GM12892 (cell line): ENCODE results near the gene RBM7.

Experiments used
- POLR2AphosphoS5 ChIP-seq: IDR thresholded peaks from 2 replicates; pipeline ENCODE4 v1.6.1; 2011; ENCODE audit warnings: low read depth, low read length, control low read depth
- TAF1 ChIP-seq: IDR thresholded peaks from 2 replicates; pipeline ENCODE4 v1.6.1; 2011; ENCODE audit warnings: low read depth, mild to moderate bottlenecking, control low read depth, low read length, borderline replicate concordance

DNA sequence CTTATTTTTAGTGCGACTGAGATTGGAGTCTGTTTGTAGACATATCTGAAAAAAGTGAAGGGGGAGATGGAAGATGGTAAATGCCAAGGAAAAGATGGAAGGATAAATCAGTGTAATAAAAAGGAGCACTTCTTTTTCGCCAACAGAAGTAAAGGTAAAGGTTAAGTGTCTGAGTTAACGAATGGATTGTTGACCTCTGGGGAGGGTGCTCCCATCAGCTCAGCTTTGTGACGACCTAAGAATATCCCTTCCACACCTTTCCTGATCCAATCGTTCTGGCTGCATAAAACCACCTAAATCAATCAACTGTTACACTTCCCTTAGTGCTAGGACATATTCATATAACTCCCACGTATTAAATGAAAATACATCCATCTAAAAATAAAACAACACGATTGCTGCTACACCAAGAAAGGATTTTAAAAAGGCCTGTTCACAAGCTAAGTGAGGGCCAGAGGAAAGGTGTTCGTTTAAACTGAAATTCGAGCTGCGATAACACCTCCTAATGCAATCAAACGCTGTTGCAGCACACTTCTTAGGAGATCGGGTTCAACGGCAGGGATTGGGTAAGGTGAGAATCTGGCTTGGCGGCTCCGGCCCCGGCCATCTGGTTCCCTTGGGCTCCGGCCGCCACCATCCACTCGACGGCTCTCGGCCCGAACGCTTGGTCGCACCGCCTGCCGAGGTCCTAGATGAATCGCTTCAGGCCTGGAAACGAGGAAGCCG lies 813 bp upstream of the RBM7 start:
- no peak for TF ChIP-seq POLR2AphosphoS5
- TF ChIP-seq TAF1, result no peak
